CD4-positive, alpha-beta T cell treated with Interferon gamma for 1 hour (primary cell): ENCODE results near the gene NCOA6.
A peak's percentile ranks its signal among the peaks of the same experiment; 100 is the strongest.

Experiments
- DNase-seq: peaks from one replicate; pipeline ENCODE4 v3.0.0-alpha.2; 2020

NCOA6 gene

DNA sequence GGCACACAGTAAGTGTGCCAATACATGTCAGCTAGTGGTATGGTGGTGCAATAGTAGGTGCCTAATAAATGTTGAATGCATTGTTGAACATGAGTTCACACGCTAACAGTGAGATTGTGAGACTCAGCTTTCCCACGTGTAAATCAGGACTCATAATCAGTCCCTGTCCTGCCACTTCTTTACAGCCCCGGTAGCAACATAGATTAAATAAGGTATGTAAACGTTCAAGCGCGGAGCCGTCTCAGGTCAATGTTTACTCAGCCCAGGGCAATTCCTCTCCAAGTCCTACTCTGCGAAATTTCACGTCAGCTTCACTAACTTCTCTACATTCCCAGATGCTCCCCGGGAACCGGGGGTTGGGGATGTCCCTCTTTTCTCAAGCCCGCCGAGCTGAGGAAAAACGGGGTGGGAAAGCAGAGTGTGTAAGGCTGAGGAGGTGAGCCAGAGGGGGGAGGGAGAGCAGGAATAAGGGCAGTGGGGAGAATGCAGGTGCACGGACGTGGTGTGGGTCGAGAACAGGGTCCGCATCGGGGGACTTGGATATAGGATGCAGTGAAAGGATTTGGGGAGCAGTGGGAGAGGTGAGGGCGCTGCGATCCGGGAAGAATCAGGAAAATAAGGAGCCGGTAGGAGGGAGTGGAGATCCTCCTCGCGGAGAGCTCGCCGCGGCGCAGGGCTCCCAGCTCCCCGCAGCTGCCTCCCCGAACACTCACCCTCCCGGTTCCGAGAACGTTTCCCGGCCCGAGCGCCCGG lies 121.9 kb downstream of the NCOA6 start:
- no peak for DNase-seq

GRCh38 chr20:34703061-34703423 lies 122.4 kb downstream of the NCOA6 start:
- no peak for DNase-seq

GRCh38 chr20:34701405-34702085 lies 123.9 kb downstream of the NCOA6 start:
- no peak for DNase-seq

- no peak for DNase-seq
Observed at GRCh38 chr20:34693414-34693813, 132.0 kb downstream of the NCOA6 start.

GRCh38 chr20:34691838-34692237 lies 133.6 kb downstream of the NCOA6 start:
- DNase-seq: no peak

DNA sequence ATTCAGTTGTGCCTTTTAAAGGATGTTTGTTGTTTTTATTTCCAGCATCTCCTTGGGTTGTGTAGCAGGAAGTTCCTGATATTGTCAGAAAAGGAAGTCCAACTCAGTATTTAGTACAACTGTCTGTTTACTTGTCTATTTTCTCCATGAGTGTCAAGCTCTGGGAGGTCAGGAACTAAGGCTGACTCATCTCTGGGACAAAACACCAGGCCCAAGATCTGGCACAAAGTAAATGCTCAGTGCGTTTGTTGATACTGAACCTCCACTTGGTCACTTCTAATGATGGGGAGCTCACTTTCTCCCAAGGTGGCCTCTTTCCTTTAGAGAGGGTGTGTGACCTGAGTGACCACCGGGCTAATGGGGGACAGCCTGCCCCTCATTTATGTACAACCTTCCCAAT lies 136.0 kb downstream of the NCOA6 start:
- no peak for DNase-seq

GRCh38 chr20:34683667-34684066 lies 141.8 kb downstream of the NCOA6 start:
- no peak for DNase-seq

DNA sequence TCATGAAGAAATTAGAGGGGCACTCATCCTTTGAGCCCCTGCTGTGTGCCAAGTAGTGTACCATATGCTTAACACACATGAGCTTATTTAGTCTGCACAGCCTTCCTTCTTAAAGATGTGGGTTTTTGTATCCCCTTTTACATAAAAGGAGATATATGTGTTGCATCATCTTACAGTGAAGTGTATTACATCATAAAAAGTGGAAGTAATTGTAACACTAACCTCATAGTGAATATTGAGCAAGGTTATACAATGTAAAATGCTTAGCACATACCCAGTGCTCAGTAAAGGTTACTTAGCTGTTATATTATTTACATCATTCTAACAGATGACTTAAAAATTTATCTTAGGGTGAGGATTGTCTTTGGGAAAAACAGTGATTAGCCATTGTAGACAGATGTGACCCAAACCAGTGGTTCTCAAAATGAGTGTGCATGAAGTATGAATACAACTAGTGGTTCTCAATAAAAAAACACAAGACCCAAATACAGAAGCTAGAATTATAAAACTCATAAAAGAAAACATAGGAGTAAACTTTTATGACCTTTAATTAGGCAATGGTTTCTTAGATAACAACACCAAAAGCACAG lies 144.8 kb downstream of the NCOA6 start:
- no peak for DNase-seq

DNA sequence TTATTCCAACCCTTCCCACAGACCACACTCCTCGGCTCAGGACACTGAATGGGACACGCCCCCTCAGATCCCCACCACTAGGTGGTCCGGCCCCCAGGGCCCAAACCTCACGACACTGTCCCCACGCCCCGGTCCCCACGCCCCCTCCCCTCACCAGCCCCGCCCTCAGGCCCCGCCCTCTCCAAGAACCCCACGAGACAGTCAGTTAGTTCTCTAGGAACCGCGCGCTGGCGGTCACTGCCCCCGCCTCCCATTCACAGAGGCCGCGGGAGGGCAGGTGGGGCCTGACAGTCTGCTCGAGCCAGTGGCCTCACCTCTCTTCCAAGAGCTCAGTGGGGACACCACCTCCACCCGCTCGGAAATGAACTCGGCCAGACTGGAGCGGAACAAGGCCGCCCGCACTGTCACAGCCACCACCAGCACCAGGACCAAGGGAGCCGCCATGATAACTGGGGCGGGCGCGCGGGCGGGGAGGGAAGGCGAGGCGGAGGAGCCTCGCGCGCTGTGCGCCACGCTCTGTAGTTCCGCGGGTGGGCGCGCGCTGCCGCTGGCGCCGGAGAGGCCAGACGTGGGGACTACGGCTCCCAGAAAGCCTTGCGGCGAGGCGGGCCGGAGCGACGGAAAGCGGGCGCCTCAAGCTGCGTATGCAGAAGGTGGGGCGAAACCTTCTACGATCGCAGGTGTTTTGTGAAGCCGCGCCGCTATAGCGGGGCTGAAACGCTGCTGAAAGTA lies 148.6 kb downstream of the NCOA6 start, which contains the start of gene PIGU:
Gene PIGU (minus strand): TSS at position 451 of the 732 bp plus-strand sequence. CDS start 7 bp downstream, at position 444.
- DNase-seq: peak; percentile 95

DNA sequence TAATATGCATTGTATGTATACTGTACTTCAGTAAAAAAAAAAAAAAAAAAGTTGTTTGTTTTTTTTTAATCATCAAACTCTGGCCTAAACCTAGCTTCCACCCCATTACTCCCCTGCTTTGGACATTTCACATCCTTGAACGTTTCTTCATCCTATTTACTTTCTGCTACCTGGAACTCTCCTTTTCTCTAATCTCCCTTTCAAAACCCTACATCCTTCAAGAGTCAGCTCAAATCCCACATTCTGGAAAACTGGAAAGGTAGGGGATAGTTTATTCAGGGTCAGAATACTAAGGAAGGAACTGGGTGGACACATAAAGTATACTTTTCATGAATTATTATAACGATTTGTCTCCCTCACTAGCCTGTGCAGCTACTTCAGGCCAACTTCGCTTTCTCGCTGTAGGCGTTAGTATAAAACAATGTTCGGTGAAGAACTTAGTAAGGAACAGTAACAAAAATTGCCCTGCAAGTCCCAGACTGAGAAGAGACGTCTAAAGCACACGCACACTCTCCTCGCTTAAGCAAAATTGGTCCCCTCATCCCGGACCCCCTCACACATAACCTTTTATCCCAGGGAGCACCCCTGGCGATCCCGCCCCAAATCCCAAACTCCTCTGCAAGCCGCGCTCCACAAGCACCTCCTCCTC lies 149.3 kb downstream of the NCOA6 start:
- DNase-seq: no peak

DNA sequence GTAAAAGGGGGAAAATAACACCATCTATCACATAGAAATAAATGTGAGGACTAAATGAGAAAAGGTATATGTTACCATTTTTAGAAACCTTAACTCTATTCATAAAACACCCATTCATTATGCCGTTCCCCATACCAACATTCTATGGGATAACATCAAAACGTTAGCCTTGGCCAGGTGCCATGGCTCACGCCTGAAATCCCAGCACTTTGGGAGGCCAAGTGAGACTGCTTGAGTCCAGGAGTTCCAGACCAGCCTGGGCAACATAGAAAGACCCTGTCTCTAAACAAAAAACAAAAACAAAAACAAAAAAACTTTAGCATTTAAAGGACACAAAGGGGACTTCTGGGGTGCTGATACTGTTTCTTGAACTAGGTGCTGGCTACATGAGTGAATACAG lies 149.9 kb downstream of the NCOA6 start:
- DNase-seq: no peak

DNA sequence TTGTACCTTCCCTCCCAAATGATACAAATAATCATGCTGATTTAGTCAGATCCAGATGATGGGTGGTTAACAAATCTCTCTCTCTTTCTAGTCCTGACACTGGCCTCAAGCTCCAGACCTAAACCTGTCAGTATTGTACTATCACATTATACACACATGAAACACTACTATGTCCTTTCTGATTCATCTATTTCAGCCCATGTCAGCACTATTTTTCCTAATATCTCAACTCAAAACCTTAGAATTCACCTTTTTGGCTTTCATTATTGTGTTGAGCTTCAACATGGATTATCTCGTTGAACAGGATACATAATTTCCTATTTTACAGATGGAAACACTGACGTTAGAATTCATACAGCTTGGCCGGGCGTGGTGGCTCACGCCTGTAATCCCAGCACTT lies 152.0 kb downstream of the NCOA6 start:
- DNase-seq: no peak

GRCh38 chr20:34669094-34669493 lies 156.4 kb downstream of the NCOA6 start:
- DNase-seq: no peak
